Stimulated activated naive B cell treated with anti-CD40 and anti-IgM and Interleukin-4, amounts not matched to agents 10 μg/mL and 1 μg/mL and 100 μg/mL, for 72 hours (primary cell): ENCODE measurements around the gene PIH1D1.

Source experiments
- ATAC-seq, 2 donors: fragments of 150-1000 bp; cut with Tn5 transposase; replicated peaks; 2 replicates each; pipeline ENCODE4 v1.10.0; 2021; ENCODE audit warnings: moderate library complexity in 1 of 2
- DNase-seq: peaks from one replicate; pipeline ENCODE4 v3.0.0; 2021
- H3K27ac Mint-ChIP-seq: one replicate; pipeline ENCODE4 v1.8.0; 2022; ENCODE audit warnings: mild to moderate bottlenecking, mixed read lengths
- H3K27me3 Mint-ChIP-seq, 2 donors: one replicate each; pipeline ENCODE4 v1.8.0; 2022; ENCODE audit warnings: mixed read lengths in 2 of 2
- H3K36me3 Mint-ChIP-seq, 2 donors: one replicate each; pipeline ENCODE4 v1.8.0; 2022; ENCODE audit warnings: mixed read lengths in 2 of 2, mild to moderate bottlenecking in 1 of 2
- H3K4me1 Mint-ChIP-seq, 2 donors: one replicate each; pipeline ENCODE4 v1.8.0; 2022; ENCODE audit warnings: mixed read lengths in 2 of 2, mild to moderate bottlenecking in 1 of 2
- H3K4me3 Mint-ChIP-seq, 2 donors: one replicate each; pipeline ENCODE4 v1.8.0; 2022; ENCODE audit warnings: mild to moderate bottlenecking in 2 of 2, mixed read lengths in 2 of 2, moderate library complexity in 1 of 2
- H3K9me3 Mint-ChIP-seq, 2 donors: one replicate each; pipeline ENCODE4 v1.8.0; 2022; ENCODE audit warnings: mixed read lengths in 2 of 2, mild to moderate bottlenecking in 1 of 2

The PIH1D1 gene

GRCh38 chr19:49488863-49489537 lies 37.4 kb upstream of the PIH1D1 start:
- Mint-ChIP-seq H3K36me3 (peaks cover 59 to 68% of the 10 kb centered on the region in 2 donors), H3K9me3 (no peaks in the 10 kb centered on the region), H3K27me3 (no peaks in the 10 kb centered on the region), H3K27ac (peak overlapping the region; percentile 100), H3K4me1 (peaks cover 27 to 53% of the 10 kb centered on the region in 2 donors), H3K4me3 (peak overlapping the region; percentile 96 to 97)
- no peak for ATAC-seq
- no peak for DNase-seq

GRCh38 chr19:49488046-49488862 lies 36.6 kb upstream of the PIH1D1 start:
- H3K27ac Mint-ChIP-seq: peak overlapping the region; percentile 100
- peaks cover 55 to 64% of the 10 kb centered on the region in 2 donors for H3K36me3 Mint-ChIP-seq
- no peaks in the 10 kb centered on the region for H3K9me3 Mint-ChIP-seq
- ATAC-seq (no peak), DNase-seq (no peak)
- H3K4me3 Mint-ChIP-seq: peak overlapping the region; percentile 96 to 97
- H3K27me3 Mint-ChIP-seq: no peaks in the 10 kb centered on the region
- peaks cover 26 to 53% of the 10 kb centered on the region in 2 donors for H3K4me1 Mint-ChIP-seq

- H3K4me1 Mint-ChIP-seq: peaks cover 20 to 52% of the 10 kb centered on the region in 2 donors
- H3K36me3 Mint-ChIP-seq: peaks cover 50 to 56% of the 10 kb centered on the region in 2 donors
- peak within 1 kb of the TSS; percentile 100 for H3K27ac Mint-ChIP-seq
- no peaks in the 10 kb centered on the region for H3K27me3 Mint-ChIP-seq
- DNase-seq (peak; percentile 100), ATAC-seq (peak; percentile 90 to 95)
- H3K4me3 Mint-ChIP-seq: peak within 1 kb of the TSS; percentile 96 to 97
- no peaks in the 10 kb centered on the region for H3K9me3 Mint-ChIP-seq
Measured at GRCh38 chr19:49487277-49488045, 35.8 kb upstream of the PIH1D1 start, which contains the start of gene RPL13A. Gene RPL13A, plus strand, starts transcription at chr19:49487608. Its CDS starts 22 bp downstream, at chr19:49487630.

- H3K4me1 Mint-ChIP-seq: peaks cover 20 to 46% of the 10 kb centered on the region in 2 donors
- H3K27me3 Mint-ChIP-seq: no peaks in the 10 kb centered on the region
- peaks cover 44 to 50% of the 10 kb centered on the region in 2 donors for H3K36me3 Mint-ChIP-seq
- peak overlapping the region; percentile 100 for H3K27ac Mint-ChIP-seq
- ATAC-seq (no peak), DNase-seq (no peak)
- H3K9me3 Mint-ChIP-seq: no peaks in the 10 kb centered on the region
- peak overlapping the region; percentile 96 to 97 for H3K4me3 Mint-ChIP-seq
Measured at GRCh38 chr19:49486710-49487276, 35.2 kb upstream of the PIH1D1 start.

- H3K27ac Mint-ChIP-seq: peak overlapping the region; percentile 90
- H3K36me3 Mint-ChIP-seq: peaks cover 39 to 44% of the 10 kb centered on the region in 2 donors
- no peaks in the 10 kb centered on the region for H3K9me3 Mint-ChIP-seq
- ATAC-seq (no peak), DNase-seq (no peak)
- H3K27me3 Mint-ChIP-seq: no peaks in the 10 kb centered on the region
- peaks cover 20 to 44% of the 10 kb centered on the region in 2 donors for H3K4me1 Mint-ChIP-seq
- H3K4me3 Mint-ChIP-seq: peak overlapping the region; percentile 44 to 67
Measured at GRCh38 chr19:49486232-49486631, 34.6 kb upstream of the PIH1D1 start.

GRCh38 chr19:49481020-49481683 lies 29.5 kb upstream of the PIH1D1 start:
- no peak overlapping the region for H3K27ac Mint-ChIP-seq
- H3K4me3 Mint-ChIP-seq: no peak overlapping the region

GRCh38 chr19:49479975-49480628 lies 28.5 kb upstream of the PIH1D1 start:
- DNase-seq: no peak
- no peak overlapping the region for H3K4me3 Mint-ChIP-seq
- no peaks in the 10 kb centered on the region for H3K27me3 Mint-ChIP-seq
- H3K9me3 Mint-ChIP-seq: no peaks in the 10 kb centered on the region
- peaks cover 8 to 17% of the 10 kb centered on the region in 2 donors for H3K36me3 Mint-ChIP-seq
- H3K27ac Mint-ChIP-seq: no peak overlapping the region
- H3K4me1 Mint-ChIP-seq: peaks cover 14% of the 10 kb centered on the region in 2 donors
- no peak for ATAC-seq

More at GRCh38 chr19:49481020-49481683, 29.5 kb upstream of the PIH1D1 start:
- ATAC-seq: no peak
- DNase-seq: no peak
- Mint-ChIP-seq H3K4me1 (peaks cover 5 to 10% of the 10 kb centered on the region in 2 donors), H3K9me3 (no peaks in the 10 kb centered on the region), H3K36me3 (peaks cover 9 to 12% of the 10 kb centered on the region in 2 donors), H3K27me3 (no peaks in the 10 kb centered on the region)

GRCh38 chr19:49475995-49476880 lies 24.6 kb upstream of the PIH1D1 start:
- DNase-seq (no peak), ATAC-seq (peak; percentile 40 to 49)
- Mint-ChIP-seq H3K4me3 (peak overlapping the region; percentile 30 to 40), H3K9me3 (no peaks in the 10 kb centered on the region), H3K4me1 (peaks cover 30 to 40% of the 10 kb centered on the region in 2 donors), H3K27ac (peak overlapping the region; percentile 98), H3K36me3 (peaks cover 6 to 19% of the 10 kb centered on the region in 2 donors), H3K27me3 (no peaks in the 10 kb centered on the region)

- ATAC-seq (no peak), DNase-seq (no peak)
- Mint-ChIP-seq H3K4me1 (peaks cover 35 to 49% of the 10 kb centered on the region in 2 donors), H3K9me3 (no peaks in the 10 kb centered on the region), H3K36me3 (peaks cover 6 to 16% of the 10 kb centered on the region in 2 donors), H3K27ac (peak overlapping the region; percentile 98), H3K4me3 (peak overlapping the region; percentile 91 to 98), H3K27me3 (no peaks in the 10 kb centered on the region)
Measured at GRCh38 chr19:49475191-49475917, 23.7 kb upstream of the PIH1D1 start.

- Mint-ChIP-seq H3K27me3 (no peaks in the 10 kb centered on the region), H3K4me3 (peak overlapping the region; percentile 91 to 98), H3K9me3 (no peaks in the 10 kb centered on the region), H3K36me3 (peaks cover 11 to 23% of the 10 kb centered on the region in 2 donors), H3K4me1 (peaks cover 42 to 57% of the 10 kb centered on the region in 2 donors), H3K27ac (peak overlapping the region; percentile 98)
- ATAC-seq (no peak), DNase-seq (no peak)
Measured at GRCh38 chr19:49474542-49474924, 22.9 kb upstream of the PIH1D1 start.

GRCh38 chr19:49473868-49474541 lies 22.4 kb upstream of the PIH1D1 start, which contains the start of gene FLT3LG:
Gene FLT3LG, plus strand, starts transcription at chr19:49474215. Its CDS starts 425 bp downstream, at chr19:49474640.
- peak; percentile 51 to 59 for ATAC-seq
- Mint-ChIP-seq H3K27ac (peak within 1 kb of the TSS; percentile 98), H3K36me3 (peaks cover 14 to 26% of the 10 kb centered on the region in 2 donors), H3K9me3 (no peaks in the 10 kb centered on the region), H3K4me1 (peaks cover 44 to 62% of the 10 kb centered on the region in 2 donors), H3K4me3 (peak within 1 kb of the TSS; percentile 91 to 98), H3K27me3 (no peaks in the 10 kb centered on the region)
- DNase-seq: peak; percentile 83
